Activated CD4-positive, alpha-beta T cell treated with anti-CD3 and anti-CD28 coated beads, Interleukin-2, amount 10 ng/mL, durations not matched to agents 7 days and 5 days (primary cell): ENCODE results near the gene TUBA3D. TPM values are rescaled to one million over a fixed set of nuclear protein-coding genes. Genes with fewer than 3 reads are reported as not detected.
"Not testable (repeated sequence)": the region's sequence is repeated elsewhere in the genome, so short reads cannot be mapped to it uniquely, and the experiment has no call there.

Experiments
- CTCF ChIA-PET: fragments of 350-600 bp; sonication (Branson Sonifier 250); formaldehyde crosslinking; loops from one replicate; lab custom pipeline; 2021; ENCODE audit warnings: antibody characterized with exemption; lab: Charles Lee
- POLR2A ChIA-PET: fragments of 350-600 bp; sonication (Branson Sonifier 250); formaldehyde crosslinking; loops from one replicate; lab custom pipeline; 2021; ENCODE audit warnings: antibody characterized with exemption; lab: Charles Lee
- DNase-seq: peaks from one replicate; pipeline ENCODE4 v3.0.0-alpha.2; 2020
- H3K27ac Mint-ChIP-seq: one replicate; pipeline ENCODE4 v1.8.0; 2021; ENCODE audit warnings: mild to moderate bottlenecking, moderate library complexity, mixed read lengths
- H3K27me3 Mint-ChIP-seq: one replicate; pipeline ENCODE4 v1.8.0; 2021; ENCODE audit warnings: mixed read lengths
- H3K36me3 Mint-ChIP-seq: one replicate; pipeline ENCODE4 v1.8.0; 2021; ENCODE audit warnings: low read depth, mixed read lengths
- H3K4me1 Mint-ChIP-seq: one replicate; pipeline ENCODE4 v1.8.0; 2021; ENCODE audit warnings: mixed read lengths
- H3K4me3 Mint-ChIP-seq: one replicate; pipeline ENCODE4 v1.8.0; 2021; ENCODE audit warnings: mild to moderate bottlenecking, moderate library complexity, mixed read lengths
- H3K9me3 Mint-ChIP-seq: one replicate; pipeline ENCODE4 v1.8.0; 2021; ENCODE audit warnings: mixed read lengths
- total RNA-seq, 2 experiments: library from RNA; stranded (reverse); gene quantifications; one replicate each; pipeline ENCODE4 v1.2.3, GENCODE V29; 2021

TUBA3D gene
- total RNA-seq, 2 experiments from 2014 or later, result not detected

DNA sequence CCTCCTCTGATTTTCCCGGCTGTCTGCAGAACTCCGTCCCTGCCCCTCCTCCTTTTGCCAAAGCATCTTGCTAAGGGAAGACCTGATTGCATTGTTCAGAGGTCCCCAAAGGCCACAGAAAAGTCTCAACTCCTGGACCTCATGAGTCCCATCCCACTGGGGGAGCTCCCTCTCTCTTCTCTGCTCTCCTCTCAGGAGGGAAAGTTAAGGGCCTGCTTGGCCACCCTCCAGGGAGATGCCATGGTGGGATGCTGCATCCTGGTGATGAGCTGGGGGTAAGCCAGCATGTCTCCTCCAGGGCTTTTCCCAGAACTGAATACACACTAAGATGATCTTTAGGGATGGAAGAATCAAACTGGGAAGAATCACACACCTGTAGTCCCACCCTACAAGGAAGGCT lies 2.7 kb upstream of the TUBA3D start:
- H3K27ac Mint-ChIP-seq, POLR2A ChIA-PET, H3K36me3 Mint-ChIP-seq, H3K4me3 Mint-ChIP-seq, H3K27me3 Mint-ChIP-seq, DNase-seq, H3K4me1 Mint-ChIP-seq, H3K9me3 Mint-ChIP-seq: not testable (repeated sequence)
- CTCF ChIA-PET, result interaction anchor here (1.0 kb wide), 1 partner anchor 20 kb away, joined by 4 read pairs; no protein-coding TSS in a partner anchor

DNA sequence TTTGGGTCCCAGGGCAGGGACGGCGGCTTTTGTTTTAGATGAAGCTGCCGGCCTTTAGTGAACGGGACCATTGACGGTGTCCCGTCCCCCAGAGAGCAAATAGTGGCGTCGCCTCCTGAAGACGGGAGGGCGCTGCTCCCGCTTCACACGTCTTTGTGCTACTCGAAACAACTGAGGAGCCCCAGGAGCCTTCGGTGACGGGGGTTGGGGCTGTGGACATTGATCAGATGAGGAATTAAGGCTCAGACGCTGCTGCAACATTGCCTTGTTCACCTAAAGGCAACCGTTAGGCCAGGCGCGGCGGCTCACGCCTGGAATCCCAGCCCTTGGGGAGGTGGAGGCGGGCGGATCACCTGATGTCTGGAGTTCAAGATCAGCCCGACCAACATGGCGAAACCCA lies 444 bp downstream of the TUBA3D start:
- H3K9me3 Mint-ChIP-seq, H3K4me3 Mint-ChIP-seq, H3K27me3 Mint-ChIP-seq, DNase-seq, H3K27ac Mint-ChIP-seq, H3K36me3 Mint-ChIP-seq, POLR2A ChIA-PET, H3K4me1 Mint-ChIP-seq: not testable (repeated sequence)
- CTCF ChIA-PET, result interaction anchor here (1.6 kb wide), 1 partner anchor 16 kb away, joined by 4 read pairs; the partner anchor contains the start of gene MZT2A

DNA sequence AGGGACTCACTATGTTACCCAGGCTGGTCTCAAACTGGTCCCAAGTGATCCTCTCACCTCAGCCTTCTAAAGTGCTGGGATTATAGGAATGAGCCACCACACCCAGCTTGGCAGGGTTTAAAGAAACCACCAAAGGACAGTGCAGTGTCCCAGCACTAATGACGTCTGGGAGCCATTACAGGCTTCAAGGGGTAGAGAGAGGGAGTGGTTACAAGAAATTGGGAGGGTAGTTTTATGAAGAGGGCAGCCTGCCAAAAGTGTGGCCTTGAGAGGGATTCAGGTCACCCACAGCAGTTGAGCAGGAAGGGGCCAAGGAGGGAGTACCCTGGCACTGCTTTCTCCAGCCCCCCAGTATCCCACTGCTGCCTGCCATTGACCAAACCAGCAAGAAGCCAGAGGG lies 1.3 kb downstream of the TUBA3D start:
- POLR2A ChIA-PET, H3K4me3 Mint-ChIP-seq: not testable (repeated sequence)

DNA sequence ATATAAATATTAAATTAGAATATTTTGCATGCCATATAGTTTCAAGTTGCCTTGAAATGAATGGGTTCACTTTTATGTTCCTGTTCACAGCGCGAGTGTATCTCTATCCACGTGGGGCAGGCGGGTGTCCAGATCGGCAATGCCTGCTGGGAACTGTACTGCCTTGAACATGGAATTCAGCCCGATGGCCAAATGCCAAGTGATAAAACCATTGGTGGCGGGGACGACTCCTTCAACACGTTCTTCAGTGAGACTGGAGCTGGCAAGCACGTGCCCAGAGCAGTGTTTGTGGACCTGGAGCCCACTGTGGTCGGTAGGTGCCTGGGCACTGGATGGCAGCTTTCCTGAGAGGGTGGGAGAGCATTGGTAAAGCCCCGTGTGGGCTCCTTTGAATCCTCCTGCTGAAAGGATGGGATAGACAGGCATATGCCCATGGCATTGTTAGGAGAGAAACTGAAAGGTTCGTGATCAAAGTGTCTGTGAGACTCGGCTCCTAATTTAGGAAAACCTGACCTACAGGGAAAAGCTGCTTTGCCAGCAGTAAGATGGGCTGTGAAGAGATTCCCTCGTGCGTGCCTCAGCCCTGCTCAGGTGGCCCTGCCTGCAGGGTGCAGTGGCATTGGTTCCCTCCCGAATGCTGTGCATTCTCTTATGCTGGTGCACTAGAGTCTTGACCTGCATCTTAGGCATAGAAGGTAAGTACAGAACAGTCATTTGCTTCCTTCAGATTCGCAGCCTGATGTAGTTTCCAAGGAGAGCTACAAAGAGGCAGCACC lies 2.3 kb downstream of the TUBA3D start:
- Mint-ChIP-seq H3K4me1 (peaks cover 12% of the 10 kb centered on the region), H3K36me3 (peaks cover 11% of the 10 kb centered on the region)
- H3K27me3 Mint-ChIP-seq, H3K9me3 Mint-ChIP-seq, DNase-seq, CTCF ChIA-PET, H3K27ac Mint-ChIP-seq, H3K4me3 Mint-ChIP-seq, POLR2A ChIA-PET: not testable (repeated sequence)

More for the DNA sequence above, 1.3 kb downstream of the TUBA3D start:
- CTCF ChIA-PET, result interaction anchor here (1.6 kb wide), 1 partner anchor 15 kb away, joined by 4 read pairs; the partner anchor contains the start of gene MZT2A
- not testable (repeated sequence) for H3K36me3 Mint-ChIP-seq, H3K9me3 Mint-ChIP-seq, H3K27me3 Mint-ChIP-seq, DNase-seq, H3K27ac Mint-ChIP-seq, H3K4me1 Mint-ChIP-seq

DNA sequence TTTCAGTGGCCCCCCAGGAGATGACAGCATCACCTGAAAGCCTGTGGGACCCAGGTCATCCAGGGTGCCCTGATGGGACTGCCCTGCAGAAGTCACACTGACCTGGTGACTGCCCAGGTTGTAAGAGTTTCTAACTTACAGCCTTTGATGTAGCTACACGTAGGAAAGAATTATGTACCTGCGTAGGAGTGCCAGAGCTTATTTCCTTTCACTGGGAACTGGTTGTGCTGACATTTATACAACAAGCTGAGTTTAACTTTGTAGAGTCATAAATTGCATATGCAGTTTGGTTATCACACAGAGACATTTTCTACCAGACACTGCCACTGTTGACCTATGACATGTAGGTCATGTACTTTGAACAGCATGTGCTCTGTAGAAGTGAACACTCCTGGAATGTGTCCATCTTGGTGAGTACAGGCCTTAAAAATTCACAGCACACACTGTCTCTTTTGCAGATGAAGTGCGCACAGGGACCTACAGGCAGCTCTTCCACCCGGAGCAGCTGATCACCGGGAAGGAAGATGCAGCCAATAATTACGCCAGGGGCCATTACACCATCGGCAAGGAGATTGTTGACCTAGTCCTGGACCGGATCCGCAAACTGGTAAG lies 3.0 kb downstream of the TUBA3D start:
- DNase-seq, H3K27me3 Mint-ChIP-seq, H3K4me3 Mint-ChIP-seq, POLR2A ChIA-PET, H3K9me3 Mint-ChIP-seq, H3K27ac Mint-ChIP-seq, CTCF ChIA-PET: not testable (repeated sequence)
- peaks cover 12% of the 10 kb centered on the region for H3K4me1 Mint-ChIP-seq
- H3K36me3 Mint-ChIP-seq, result peaks cover 12% of the 10 kb centered on the region

DNA sequence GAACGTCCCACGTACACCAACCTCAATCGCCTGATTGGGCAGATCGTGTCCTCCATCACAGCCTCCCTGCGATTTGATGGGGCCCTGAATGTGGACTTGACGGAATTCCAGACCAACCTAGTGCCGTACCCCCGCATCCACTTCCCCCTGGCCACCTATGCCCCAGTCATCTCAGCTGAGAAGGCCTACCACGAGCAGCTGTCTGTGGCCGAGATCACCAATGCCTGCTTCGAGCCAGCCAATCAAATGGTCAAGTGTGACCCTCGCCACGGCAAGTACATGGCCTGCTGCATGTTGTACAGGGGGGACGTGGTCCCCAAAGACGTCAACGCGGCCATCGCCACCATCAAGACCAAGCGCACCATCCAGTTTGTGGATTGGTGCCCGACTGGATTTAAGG lies 4.4 kb downstream of the TUBA3D start:
- H3K27ac Mint-ChIP-seq, H3K4me3 Mint-ChIP-seq, CTCF ChIA-PET, H3K9me3 Mint-ChIP-seq, H3K27me3 Mint-ChIP-seq, DNase-seq, POLR2A ChIA-PET: not testable (repeated sequence)
- peaks cover 12% of the 10 kb centered on the region for H3K36me3 Mint-ChIP-seq
- peaks cover 12% of the 10 kb centered on the region for H3K4me1 Mint-ChIP-seq

DNA sequence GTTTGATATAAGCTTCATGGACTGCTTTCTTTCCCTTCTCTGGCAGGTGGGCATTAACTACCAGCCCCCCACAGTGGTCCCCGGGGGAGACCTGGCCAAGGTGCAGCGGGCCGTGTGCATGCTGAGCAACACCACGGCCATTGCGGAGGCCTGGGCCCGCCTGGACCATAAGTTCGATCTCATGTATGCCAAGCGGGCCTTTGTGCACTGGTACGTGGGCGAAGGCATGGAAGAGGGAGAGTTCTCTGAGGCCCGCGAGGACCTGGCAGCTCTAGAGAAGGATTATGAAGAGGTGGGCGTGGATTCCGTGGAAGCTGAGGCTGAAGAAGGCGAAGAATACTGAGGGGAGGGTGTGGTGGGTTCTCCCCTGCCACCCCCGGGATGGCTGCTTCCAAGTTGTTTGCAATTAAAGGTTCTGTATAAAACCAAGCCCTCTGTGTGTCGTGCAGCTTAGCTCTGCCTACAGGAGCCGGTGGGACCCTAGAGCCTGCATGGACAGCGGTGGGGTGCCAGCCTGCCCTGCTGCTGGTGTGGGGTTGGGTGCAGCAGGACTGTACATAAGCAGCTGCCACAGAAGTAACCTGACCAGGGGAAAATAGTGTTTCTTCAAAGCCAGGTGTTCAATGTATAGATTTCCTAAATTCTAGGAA lies 6.7 kb downstream of the TUBA3D start:
- H3K4me3 Mint-ChIP-seq, H3K27ac Mint-ChIP-seq, CTCF ChIA-PET, DNase-seq, H3K27me3 Mint-ChIP-seq, H3K9me3 Mint-ChIP-seq, POLR2A ChIA-PET: not testable (repeated sequence)
- Mint-ChIP-seq H3K36me3 (peaks cover 11% of the 10 kb centered on the region), H3K4me1 (peaks cover 12% of the 10 kb centered on the region)

DNA sequence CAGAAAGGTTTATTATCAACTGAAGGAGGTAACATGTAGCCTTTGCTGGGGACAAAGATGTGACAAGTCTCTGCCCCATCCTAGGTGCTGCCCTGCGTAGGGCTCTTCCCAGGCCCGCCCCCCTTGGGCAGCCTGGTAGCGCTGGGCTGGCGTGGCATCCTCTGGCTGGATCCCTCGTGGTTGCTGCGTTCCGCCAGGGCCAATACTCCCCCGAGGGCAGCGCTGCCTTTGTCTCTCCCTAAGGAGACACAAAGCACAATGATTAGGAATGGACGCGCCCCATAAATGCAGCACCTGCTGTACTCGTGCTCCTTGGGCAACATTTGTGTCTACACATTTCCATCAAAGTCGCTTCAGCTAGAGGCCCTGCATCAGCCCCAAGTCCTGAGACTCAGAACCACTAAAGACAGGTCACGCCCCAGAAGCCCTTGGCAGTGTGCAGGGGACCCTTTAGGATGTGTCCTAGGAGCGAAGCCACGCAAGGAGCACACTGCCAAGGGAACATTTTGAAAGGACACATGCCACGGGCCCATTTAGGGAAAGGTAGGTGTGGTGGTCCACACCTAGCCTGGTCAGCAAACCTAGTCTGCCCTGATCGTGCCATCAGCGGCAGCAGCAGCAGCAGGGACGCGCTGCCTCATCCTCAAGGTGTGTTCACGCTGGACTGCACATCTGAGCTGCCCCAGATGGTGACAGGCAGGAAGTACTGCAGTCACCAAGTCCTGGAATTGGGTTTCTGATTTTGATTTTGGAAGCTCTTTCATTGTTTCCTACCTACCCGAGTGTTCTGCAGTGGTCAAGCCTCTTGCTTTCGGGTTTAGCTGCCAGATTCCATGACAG lies 8.3 kb downstream of the TUBA3D start:
- H3K9me3 Mint-ChIP-seq, POLR2A ChIA-PET, CTCF ChIA-PET: not testable (repeated sequence)

DNA sequence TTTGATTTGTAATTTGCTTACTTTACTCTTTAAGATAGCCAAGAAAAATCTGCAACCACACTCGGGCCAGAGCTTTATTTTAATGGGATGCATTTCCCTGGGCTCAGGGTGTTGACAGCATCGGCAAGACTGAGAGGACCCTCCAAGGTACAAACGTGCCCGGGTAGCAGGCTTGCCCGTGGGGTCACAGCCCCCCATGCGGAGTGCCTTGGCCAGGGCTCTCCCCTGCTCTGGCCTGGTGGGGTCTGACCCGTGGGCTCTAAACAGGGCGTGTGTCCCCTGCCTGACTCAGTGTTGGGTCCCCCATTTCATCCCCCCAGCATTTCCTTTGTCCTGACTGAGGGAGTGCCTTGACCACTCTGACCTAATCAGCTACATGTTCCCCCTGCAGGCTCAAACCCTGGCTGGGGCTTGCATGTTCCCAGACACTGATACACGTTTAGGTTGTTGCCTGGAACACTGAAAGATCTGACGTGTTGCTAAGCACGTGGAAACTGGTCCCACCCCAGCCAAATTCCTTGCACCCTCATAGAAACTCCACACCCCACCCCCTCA lies 9.1 kb downstream of the TUBA3D start:
- H3K9me3 Mint-ChIP-seq, DNase-seq, H3K4me3 Mint-ChIP-seq, CTCF ChIA-PET, POLR2A ChIA-PET, H3K27me3 Mint-ChIP-seq, H3K27ac Mint-ChIP-seq: not testable (repeated sequence)
- peaks cover 25% of the 10 kb centered on the region for H3K4me1 Mint-ChIP-seq
- peaks cover 19% of the 10 kb centered on the region for H3K36me3 Mint-ChIP-seq

More for the DNA sequence above, 8.3 kb downstream of the TUBA3D start:
- Mint-ChIP-seq H3K36me3 (peaks cover 16% of the 10 kb centered on the region), H3K4me1 (peaks cover 20% of the 10 kb centered on the region)
- not testable (repeated sequence) for H3K27me3 Mint-ChIP-seq, H3K4me3 Mint-ChIP-seq, H3K27ac Mint-ChIP-seq, DNase-seq

DNA sequence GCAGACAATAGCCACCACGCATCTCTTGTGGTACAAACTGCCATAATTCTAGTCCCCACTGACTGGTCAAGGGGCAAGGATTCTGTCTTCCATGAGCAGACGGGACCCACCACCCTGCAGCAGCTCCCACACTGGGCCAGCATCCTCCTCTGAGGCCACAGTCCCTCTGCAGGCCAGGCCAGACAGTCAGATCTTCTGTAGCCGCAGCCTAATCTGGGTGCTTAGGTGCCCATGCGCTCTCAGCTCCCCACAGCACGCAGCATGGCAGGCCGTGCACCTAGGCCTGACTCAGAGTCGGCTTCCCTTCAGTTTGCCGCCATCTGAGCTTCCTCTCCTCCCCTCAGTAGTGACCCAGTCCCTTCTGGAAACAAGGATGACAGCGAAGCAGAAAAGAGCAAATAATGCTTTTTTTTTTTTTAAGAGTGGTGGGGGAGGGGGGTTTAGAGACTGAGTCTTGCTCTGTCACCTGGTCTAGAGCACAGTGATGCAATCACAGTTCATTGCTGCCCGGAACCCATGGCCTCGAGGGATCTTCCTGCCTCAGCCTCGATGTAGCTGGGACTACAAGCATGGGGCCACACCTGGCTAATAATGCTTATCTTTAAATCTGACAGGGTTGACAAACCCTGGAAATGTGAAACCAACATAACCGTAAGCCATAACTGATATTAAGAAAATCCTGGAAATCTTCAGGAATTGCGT lies 10.4 kb downstream of the TUBA3D start:
- peaks cover 32% of the 10 kb centered on the region for H3K4me1 Mint-ChIP-seq
- peaks cover 29% of the 10 kb centered on the region for H3K36me3 Mint-ChIP-seq
- H3K9me3 Mint-ChIP-seq, H3K4me3 Mint-ChIP-seq, H3K27ac Mint-ChIP-seq, POLR2A ChIA-PET, H3K27me3 Mint-ChIP-seq, DNase-seq: not testable (repeated sequence)
- CTCF ChIA-PET, result interaction anchor here (0.6 kb wide), 1 partner anchor 205 kb away, joined by 5 read pairs; no protein-coding TSS in a partner anchor

DNA sequence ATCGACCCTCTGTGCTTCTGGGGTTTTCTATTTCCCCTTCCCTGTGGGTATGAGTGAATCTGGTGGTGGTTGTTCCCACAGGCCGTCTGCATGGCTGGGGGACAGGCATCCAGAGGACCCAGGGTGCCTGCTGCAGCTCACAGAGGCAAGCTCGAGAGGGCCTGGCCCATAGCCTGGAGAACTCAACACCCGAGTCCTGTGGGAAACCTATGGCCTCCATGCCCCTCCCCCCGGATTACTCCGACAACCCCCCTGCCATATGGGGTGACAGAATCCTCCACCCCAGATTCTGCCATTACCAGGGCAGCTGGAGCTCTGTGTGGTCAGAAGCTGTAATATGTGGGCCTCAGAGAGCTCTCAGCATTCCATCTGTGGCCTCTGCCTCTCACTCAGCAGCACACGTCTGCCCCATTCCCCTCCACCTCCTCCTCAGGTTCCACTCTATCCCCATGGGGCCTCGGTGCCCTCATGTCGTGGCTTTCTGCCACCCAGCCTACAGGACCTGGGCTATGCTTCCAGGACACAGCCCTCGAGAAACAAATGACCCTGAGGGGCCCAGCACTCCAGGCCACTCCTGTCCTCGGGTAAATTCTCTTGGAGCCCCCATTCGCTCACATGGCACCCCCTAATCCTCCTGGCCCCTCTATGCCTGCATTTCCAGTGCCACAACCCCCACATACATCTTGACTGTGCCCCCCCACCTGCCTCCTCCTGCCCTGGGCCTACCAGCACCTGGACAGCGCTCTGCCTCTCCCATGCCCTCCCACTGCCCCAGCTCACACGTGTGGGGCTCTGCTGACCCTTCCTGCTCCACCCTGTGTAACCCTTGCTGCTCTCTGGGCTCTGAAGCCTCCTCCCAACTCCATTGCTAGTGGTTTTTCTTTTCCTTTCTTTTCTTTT lies 12.6 kb downstream of the TUBA3D start:
- no peak for DNase-seq

More for the DNA sequence above, 12.6 kb downstream of the TUBA3D start:
- Mint-ChIP-seq H3K9me3 (no peaks in the 10 kb centered on the region), H3K27me3 (no peaks in the 10 kb centered on the region), H3K36me3 (peaks cover 22% of the 10 kb centered on the region), H3K4me1 (peaks cover 22% of the 10 kb centered on the region), H3K27ac (peak overlapping the region; percentile 62), H3K4me3 (no peak overlapping the region)
- POLR2A ChIA-PET, result no interaction called here
- CTCF ChIA-PET, result no interaction called here
